ENCODE measurements around the gene CYCS.

GRCh38 chr7:25103773-25104172 is 21.3 kb downstream of the CYCS start:
- TF ChIP-seq CTCF (IDR thresholded peaks at IDR 0.05) (no peak), POLR2A (IDR thresholded peaks at IDR 0.05) (no peak)
